Cardiac muscle cell (in vitro differentiated cells and primary cell): Measurements from ENCODE around the gene ATP13A2. TPM values are rescaled to one million over a fixed set of nuclear protein-coding genes. Genes with fewer than 3 reads are reported as not detected.

ENCODE experiments used
- DNase-seq, 2 donors: peaks; one replicate each; pipeline versions ENCODE4 v3.0.0 to v3.0.0-alpha.2; 2010 to 2017; ENCODE audit warnings: low read depth in 1 of 2, low spot score in 1 of 2
- H3K27ac ChIP-seq: fragments of 200-600 bp; sonication (generic); 2 replicates; pipeline ENCODE4 v1.5.1; 2016
- H3K27me3 ChIP-seq: fragments of 200-600 bp; sonication (generic); 2 replicates; pipeline ENCODE4 v1.6.0; 2016; ENCODE audit warnings: control low read depth
- H3K36me3 ChIP-seq: fragments of 200-600 bp; sonication (generic); 2 replicates; pipeline ENCODE4 v1.5.1; 2016; ENCODE audit warnings: control low read depth
- H3K4me1 ChIP-seq: fragments of 200-600 bp; sonication (generic); 2 replicates; pipeline ENCODE4 v1.8.1; 2017; ENCODE audit warnings: low read depth, mild to moderate bottlenecking, mixed run types
- H3K4me3 ChIP-seq: fragments of 200-600 bp; sonication (generic); 2 replicates; pipeline ENCODE4 v1.5.1; 2016; ENCODE audit warnings: mild to moderate bottlenecking
- H3K9me3 ChIP-seq: fragments of 200-600 bp; sonication (generic); 2 replicates; pipeline ENCODE4 v1.5.1; 2017; ENCODE audit warnings: low read depth, mild to moderate bottlenecking, control low read depth
- CTCF ChIP-seq: IDR thresholded peaks from 2 replicates; pipeline ENCODE4 v1.5.1; 2012; ENCODE audit warnings: low read depth, mild to moderate bottlenecking, low read length
- polyA plus RNA-seq: library from polyadenylated mRNA; unstranded; fragments of >200 nt; fragmentation: Nextera tagmentation; extraction: Ambion mirVana; gene quantifications from 2 replicates; pipeline ENCODE4 v1.2.1, GENCODE V29; 2016
- total RNA-seq: library from RNA; depleted of rRNA; stranded (reverse); fragments of >200 nt; gene quantifications from 2 replicates; pipeline ENCODE4 v1.2.3, GENCODE V29; 2016

Gene ATP13A2
- total and polyA plus RNA-seq, 2 experiments from 2014 or later, result 44.7 to 76.8 TPM

GRCh38 chr1:16972189-16972895 is 39.4 kb downstream of the ATP13A2 start:
- Histone ChIP-seq H3K36me3 (no peaks in the 10 kb centered on the region), H3K27ac (peak overlapping the region; percentile 50), H3K27me3 (no peaks in the 10 kb centered on the region), H3K4me1 (no peaks in the 10 kb centered on the region), H3K9me3 (no peaks in the 10 kb centered on the region), H3K4me3 (no peak overlapping the region)
- no peak for DNase-seq
- TF ChIP-seq CTCF, result no peak

- peak in 1 of 2 donors; percentile 37 for DNase-seq
- TF ChIP-seq CTCF, result no peak
- Histone ChIP-seq H3K4me1 (no peaks in the 10 kb centered on the region), H3K4me3 (no peak overlapping the region), H3K27me3 (no peaks in the 10 kb centered on the region), H3K9me3 (no peaks in the 10 kb centered on the region), H3K36me3 (no peaks in the 10 kb centered on the region), H3K27ac (peak overlapping the region; percentile 50)
Measured at GRCh38 chr1:16971341-16972188, 40.2 kb downstream of the ATP13A2 start.

- no peaks in the 10 kb centered on the region for H3K4me1 ChIP-seq
- no peak overlapping the region for H3K27ac ChIP-seq
- no peak for TF ChIP-seq CTCF
- no peaks in the 10 kb centered on the region for H3K9me3 ChIP-seq
- DNase-seq, result no peak
- no peaks in the 10 kb centered on the region for H3K27me3 ChIP-seq
- no peak overlapping the region for H3K4me3 ChIP-seq
- no peaks in the 10 kb centered on the region for H3K36me3 ChIP-seq
Measured at GRCh38 chr1:16970132-16970910, 41.4 kb downstream of the ATP13A2 start.

- no peaks in the 10 kb centered on the region for H3K27me3 ChIP-seq
- no peaks in the 10 kb centered on the region for H3K4me1 ChIP-seq
- H3K27ac ChIP-seq, result no peak overlapping the region
- no peak for TF ChIP-seq CTCF
- DNase-seq, result no peak
- no peak overlapping the region for H3K4me3 ChIP-seq
- no peaks in the 10 kb centered on the region for H3K9me3 ChIP-seq
- no peaks in the 10 kb centered on the region for H3K36me3 ChIP-seq
Measured at GRCh38 chr1:16969651-16970050, 42.1 kb downstream of the ATP13A2 start.

- no peak for TF ChIP-seq CTCF
- DNase-seq, result no peak
- Histone ChIP-seq H3K27ac (no peak overlapping the region), H3K36me3 (no peaks in the 10 kb centered on the region), H3K9me3 (no peaks in the 10 kb centered on the region), H3K27me3 (no peaks in the 10 kb centered on the region), H3K4me3 (no peak overlapping the region), H3K4me1 (no peaks in the 10 kb centered on the region)
Measured at GRCh38 chr1:16969057-16969611, 42.6 kb downstream of the ATP13A2 start.
